ENCODE measurements around the gene TAL1. TPM values are rescaled to one million over a fixed set of nuclear protein-coding genes. Genes with fewer than 3 reads are reported as not detected.

The TAL1 gene
- total RNA-seq, 4 donors from 2014 or later = 3.1 to 10.0 (median 5.7) TPM

GRCh38 chr1:47179017-47179987 is 52.7 kb downstream of the TAL1 start:
- no peak overlapping the region for H3K27ac ChIP-seq
- 3 to 7% methylated on average over 27 to 28 of the region's 30 CpGs for WGBS, 2 donors
- H3K4me1 ChIP-seq = peaks cover 0 to 27% (median 5%) of the 10 kb centered on the region in 4 donors
- peak overlapping the region; percentile 8 to 48 (median 28) for H3K4me3 ChIP-seq
- peaks cover 0 to 31% of the 10 kb centered on the region in 2 donors for H3K27me3 ChIP-seq
- TF ChIP-seq POLR2A (IDR thresholded peaks at IDR 0.05) = no peak
- peak in 1 of 2 donors; percentile 24 for TF ChIP-seq EP300 (IDR thresholded peaks at IDR 0.05)
- TF ChIP-seq CTCF (IDR thresholded peaks at IDR 0.05) = peak; percentile 79 to 90 (median 83)
- H3K9me3 ChIP-seq = no peaks in the 10 kb centered on the region
- H3K36me3 ChIP-seq = no peaks in the 10 kb centered on the region
- peak; percentile 85 to 90 for DNase-seq (ENCODE audit: low spot score in 2 of 2)

- TF ChIP-seq CTCF (IDR thresholded peaks at IDR 0.05) (no peak), EP300 (IDR thresholded peaks at IDR 0.05) (no peak), POLR2A (IDR thresholded peaks at IDR 0.05) (no peak)
- DNase-seq (ENCODE audit: low spot score in 2 of 2) = no peak
These were observed 53.4 kb downstream of the TAL1 start for GRCh38 chr1:47178654-47179016.

GRCh38 chr1:47178020-47178419 is 54.0 kb downstream of the TAL1 start:
- Histone ChIP-seq H3K27me3 (peaks cover 0 to 24% of the 10 kb centered on the region in 2 donors), H3K9me3 (peaks cover 0 to 2% (median 0%) of the 10 kb centered on the region in 4 donors), H3K36me3 (no peaks in the 10 kb centered on the region), H3K27ac (no peak overlapping the region), H3K4me1 (peaks cover 0 to 27% (median 5%) of the 10 kb centered on the region in 4 donors), H3K4me3 (no peak overlapping the region)
- 82 to 83% methylated on average over 6 of the region's 6 CpGs for WGBS, 2 donors
- no peak for DNase-seq (ENCODE audit: low spot score in 2 of 2)
- TF ChIP-seq EP300 (IDR thresholded peaks at IDR 0.05) (no peak), CTCF (IDR thresholded peaks at IDR 0.05) (no peak), POLR2A (IDR thresholded peaks at IDR 0.05) (no peak)

More at GRCh38 chr1:47178654-47179016, 53.4 kb downstream of the TAL1 start:
- H3K27ac ChIP-seq = no peak overlapping the region
- peak overlapping the region in 2 of 4 donors; percentile 8 to 48 for H3K4me3 ChIP-seq
- H3K36me3 ChIP-seq = no peaks in the 10 kb centered on the region
- 69 to 83% methylated on average over 8 of the region's 8 CpGs for WGBS, 2 donors
- no peaks in the 10 kb centered on the region for H3K9me3 ChIP-seq
- H3K27me3 ChIP-seq = peaks cover 0 to 30% of the 10 kb centered on the region in 2 donors
- peaks cover 0 to 27% (median 5%) of the 10 kb centered on the region in 4 donors for H3K4me1 ChIP-seq

- H3K27ac ChIP-seq = no peak overlapping the region
- H3K4me1 ChIP-seq = peaks cover 0 to 27% (median 5%) of the 10 kb centered on the region in 4 donors
- H3K9me3 ChIP-seq = peaks cover 0 to 11% (median 0%) of the 10 kb centered on the region in 4 donors
- DNase-seq (ENCODE audit: low spot score in 2 of 2) = peak in 1 of 2 donors; percentile 74
- H3K36me3 ChIP-seq = no peaks in the 10 kb centered on the region
- peaks cover 0 to under 1% of the 10 kb centered on the region in 2 donors for H3K27me3 ChIP-seq
- TF ChIP-seq EP300 (IDR thresholded peaks at IDR 0.05) (peak in 1 of 2 donors; percentile 41), POLR2A (IDR thresholded peaks at IDR 0.05) (no peak), CTCF (IDR thresholded peaks at IDR 0.05) (peak; percentile 88 to 96 (median 91))
- 13 to 17% methylated on average over 11 of the region's 11 CpGs for WGBS, 2 donors
- no peak overlapping the region for H3K4me3 ChIP-seq
These were observed 56.6 kb downstream of the TAL1 start for GRCh38 chr1:47175227-47175934.

Measured in tibial nerve (tissue), 4 donors.